ENCODE results near the gene MMP28.

Gene MMP28

DNA sequence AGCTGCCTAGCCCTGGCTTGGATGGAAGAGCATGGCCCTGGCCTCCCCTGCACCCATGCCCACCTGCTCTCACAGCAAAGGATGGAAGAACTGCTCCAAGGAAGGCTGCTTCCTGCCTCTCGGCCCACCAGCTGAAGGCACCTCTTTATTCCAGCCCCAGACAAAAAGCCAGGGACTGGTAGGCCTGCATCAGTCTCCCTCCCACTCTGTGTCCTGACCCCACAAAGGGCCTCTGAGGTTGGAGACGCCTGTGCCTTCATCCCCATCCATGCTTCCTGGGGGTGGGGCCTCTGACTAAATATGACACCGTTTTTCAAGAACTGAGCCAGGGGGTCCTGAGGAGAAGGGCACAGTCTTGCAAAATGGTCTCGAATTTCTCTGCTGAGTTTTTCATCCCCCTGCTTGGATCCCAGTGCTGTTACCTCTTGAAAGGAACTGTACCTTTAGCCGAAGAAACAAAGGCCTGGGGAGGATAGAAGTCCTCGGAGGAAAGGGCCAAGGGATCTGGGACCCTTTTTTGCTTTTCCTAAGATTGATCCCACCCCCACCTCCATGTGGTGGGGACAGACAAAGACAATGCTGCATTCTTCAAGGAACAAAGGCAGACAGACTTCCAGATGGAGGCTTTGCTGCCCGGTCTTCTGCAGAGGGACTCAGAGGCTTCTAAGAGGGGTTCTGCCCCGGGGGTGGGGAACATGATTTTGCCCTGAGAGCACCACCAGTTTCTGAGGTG lies 29.5 kb downstream of the MMP28 start:
- Histone ChIP-seq H3K79me2 (ENCODE audit: insufficient read depth, low read length) (no peaks in the 10 kb centered on the region), H2AFZ (ENCODE audit: low read depth, low read length, severe bottlenecking) (no peak overlapping the region), H3F3A (ENCODE audit: insufficient read depth) (no peaks in the 10 kb centered on the region), H3K36me3 (ENCODE audit: low read length) (no peaks in the 10 kb centered on the region), H4K20me1 (ENCODE audit: low read depth, low read length) (no peaks in the 10 kb centered on the region), H3K9ac (ENCODE audit: low read length) (no peak overlapping the region), H3K4me3 (ENCODE audit: insufficient read depth, low read length, poor library complexity, severe bottlenecking) (no peak overlapping the region), H3K4me2 (ENCODE audit: low read depth, low read length, poor library complexity, severe bottlenecking) (no peak overlapping the region), H3K9me3 (ENCODE audit: insufficient read depth, low read length) (no peaks in the 10 kb centered on the region), H3K9me2 (replicated peaks; ENCODE audit: insufficient read depth, low read length) (no peaks in the 10 kb centered on the region), H3K27ac (ENCODE audit: low read depth, low read length) (no peak overlapping the region), H3K27me3 (ENCODE audit: low read length) (no peaks in the 10 kb centered on the region)
- TF ChIP-seq, protein P1, sequence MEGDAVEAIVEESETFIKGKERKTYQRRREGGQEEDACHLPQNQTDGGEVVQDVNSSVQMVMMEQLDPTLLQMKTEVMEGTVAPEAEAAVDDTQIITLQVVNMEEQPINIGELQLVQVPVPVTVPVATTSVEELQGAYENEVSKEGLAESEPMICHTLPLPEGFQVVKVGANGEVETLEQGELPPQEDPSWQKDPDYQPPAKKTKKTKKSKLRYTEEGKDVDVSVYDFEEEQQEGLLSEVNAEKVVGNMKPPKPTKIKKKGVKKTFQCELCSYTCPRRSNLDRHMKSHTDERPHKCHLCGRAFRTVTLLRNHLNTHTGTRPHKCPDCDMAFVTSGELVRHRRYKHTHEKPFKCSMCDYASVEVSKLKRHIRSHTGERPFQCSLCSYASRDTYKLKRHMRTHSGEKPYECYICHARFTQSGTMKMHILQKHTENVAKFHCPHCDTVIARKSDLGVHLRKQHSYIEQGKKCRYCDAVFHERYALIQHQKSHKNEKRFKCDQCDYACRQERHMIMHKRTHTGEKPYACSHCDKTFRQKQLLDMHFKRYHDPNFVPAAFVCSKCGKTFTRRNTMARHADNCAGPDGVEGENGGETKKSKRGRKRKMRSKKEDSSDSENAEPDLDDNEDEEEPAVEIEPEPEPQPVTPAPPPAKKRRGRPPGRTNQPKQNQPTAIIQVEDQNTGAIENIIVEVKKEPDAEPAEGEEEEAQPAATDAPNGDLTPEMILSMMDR (IDR thresholded peaks at IDR 0.05; ENCODE audit: insufficient read depth, low read length, poor library complexity, severe bottlenecking), result no peak
- no peak for TF ChIP-seq EZH2phosphoT487 (conservative IDR thresholded peaks at IDR 0.05; ENCODE audit: low read length)

DNA sequence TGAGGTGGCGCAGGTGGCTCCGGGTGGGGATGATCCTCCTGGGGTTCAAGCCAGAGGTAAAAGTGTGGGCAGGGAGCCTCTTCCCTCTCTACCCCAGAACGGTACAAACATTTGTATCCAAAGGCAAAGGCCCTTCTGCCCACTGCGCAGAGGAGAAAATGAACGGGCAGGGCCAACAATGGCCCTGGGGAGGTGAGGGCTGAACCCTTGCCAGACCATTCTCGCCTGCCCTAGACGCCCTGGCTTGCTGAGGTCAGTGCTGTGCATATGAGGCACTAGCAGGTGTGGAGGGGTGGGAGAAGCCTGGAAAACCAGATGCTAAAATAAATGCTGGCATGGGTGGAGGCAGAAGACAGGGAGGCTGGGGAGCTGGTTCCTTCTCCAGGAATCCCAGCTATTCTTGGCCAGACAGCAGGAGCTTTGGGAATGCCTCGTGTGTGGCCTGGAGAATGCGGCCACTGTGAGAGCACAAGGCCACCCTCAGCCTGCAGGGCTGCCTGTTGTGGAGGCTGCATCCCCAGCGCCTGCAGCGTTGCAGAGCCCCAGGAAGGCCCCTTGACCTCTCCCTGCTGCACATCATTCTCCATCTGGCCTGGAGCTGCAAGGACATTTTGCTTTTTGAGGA lies 30.2 kb downstream of the MMP28 start:
- no peak overlapping the region for H3K27ac ChIP-seq (ENCODE audit: low read depth, low read length)
- H3K9me2 ChIP-seq (replicated peaks; ENCODE audit: insufficient read depth, low read length), result no peaks in the 10 kb centered on the region
- H3K9ac ChIP-seq (ENCODE audit: low read length), result peak overlapping the region; percentile 64
- no peaks in the 10 kb centered on the region for H3F3A ChIP-seq (ENCODE audit: insufficient read depth)
- TF ChIP-seq, protein P1 (IDR thresholded peaks at IDR 0.05; ENCODE audit: insufficient read depth, low read length, poor library complexity, severe bottlenecking), result no peak
- TF ChIP-seq EZH2phosphoT487 (conservative IDR thresholded peaks at IDR 0.05; ENCODE audit: low read length), result no peak
- H2AFZ ChIP-seq (ENCODE audit: low read depth, low read length, severe bottlenecking), result no peak overlapping the region
- no peaks in the 10 kb centered on the region for H3K79me2 ChIP-seq (ENCODE audit: insufficient read depth, low read length)
- no peaks in the 10 kb centered on the region for H3K9me3 ChIP-seq (ENCODE audit: insufficient read depth, low read length)
- no peaks in the 10 kb centered on the region for H3K27me3 ChIP-seq (ENCODE audit: low read length)
- peak overlapping the region; percentile 62 for H3K4me3 ChIP-seq (ENCODE audit: insufficient read depth, low read length, poor library complexity, severe bottlenecking)
- H4K20me1 ChIP-seq (ENCODE audit: low read depth, low read length), result no peaks in the 10 kb centered on the region
- peak overlapping the region; percentile 51 for H3K4me2 ChIP-seq (ENCODE audit: low read depth, low read length, poor library complexity, severe bottlenecking)
- no peaks in the 10 kb centered on the region for H3K36me3 ChIP-seq (ENCODE audit: low read length)

DNA sequence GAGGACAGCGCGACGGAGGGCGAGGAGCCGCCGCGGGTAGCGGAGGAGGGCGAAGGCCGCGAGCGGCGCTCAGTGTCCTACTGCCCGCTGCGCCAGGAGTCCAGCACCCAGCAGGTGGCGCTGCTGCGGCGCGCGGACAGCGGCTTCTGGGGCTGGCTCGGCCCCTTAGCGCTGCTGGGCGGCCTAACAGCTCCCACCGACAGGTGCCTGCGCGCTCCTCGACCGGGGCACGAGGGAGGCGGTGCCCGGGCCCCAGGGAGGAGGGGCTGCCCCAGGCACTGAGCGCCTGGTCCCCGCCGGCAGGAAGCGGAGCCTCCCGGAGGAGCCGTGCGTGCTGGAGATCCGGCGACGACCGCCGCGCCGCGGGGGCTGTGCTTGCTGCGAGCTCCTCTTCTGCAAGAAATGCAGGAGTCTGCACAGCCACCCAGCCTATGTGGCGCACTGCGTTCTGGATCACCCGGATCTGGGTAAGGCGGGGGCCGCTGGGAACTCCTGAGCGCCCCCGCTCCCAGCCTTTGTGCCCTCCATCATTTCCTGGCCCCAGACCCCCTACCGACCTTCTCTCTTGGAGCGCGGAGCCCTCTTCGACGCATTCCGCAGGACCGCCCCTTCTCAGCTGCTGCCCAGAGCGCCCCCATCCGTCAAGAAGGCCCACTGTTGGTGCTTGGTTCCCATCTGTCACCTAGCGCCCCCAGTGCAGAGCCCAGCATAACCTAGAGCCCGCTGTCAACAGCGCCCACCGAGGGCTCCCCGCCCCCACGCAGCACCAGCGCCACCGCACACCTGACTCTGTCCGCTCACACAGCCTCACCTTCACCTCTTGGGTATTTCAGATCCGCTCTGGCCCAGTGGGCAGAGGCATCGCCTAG lies 31.1 kb downstream of the MMP28 start:
- peak overlapping the region; percentile 51 for H3K4me2 ChIP-seq (ENCODE audit: low read depth, low read length, poor library complexity, severe bottlenecking)
- H3K79me2 ChIP-seq (ENCODE audit: insufficient read depth, low read length), result no peaks in the 10 kb centered on the region
- no peaks in the 10 kb centered on the region for H3K9me2 ChIP-seq (replicated peaks; ENCODE audit: insufficient read depth, low read length)
- H3K27ac ChIP-seq (ENCODE audit: low read depth, low read length), result peak overlapping the region; percentile 65
- peak overlapping the region; percentile 75 for H2AFZ ChIP-seq (ENCODE audit: low read depth, low read length, severe bottlenecking)
- peak overlapping the region; percentile 64 for H3K9ac ChIP-seq (ENCODE audit: low read length)
- H4K20me1 ChIP-seq (ENCODE audit: low read depth, low read length), result no peaks in the 10 kb centered on the region
- H3K4me3 ChIP-seq (ENCODE audit: insufficient read depth, low read length, poor library complexity, severe bottlenecking), result peak overlapping the region; percentile 62
- no peaks in the 10 kb centered on the region for H3K9me3 ChIP-seq (ENCODE audit: insufficient read depth, low read length)
- H3K27me3 ChIP-seq (ENCODE audit: low read length), result no peaks in the 10 kb centered on the region
- H3F3A ChIP-seq (ENCODE audit: insufficient read depth), result no peaks in the 10 kb centered on the region
- no peaks in the 10 kb centered on the region for H3K36me3 ChIP-seq (ENCODE audit: low read length)
- no peak for TF ChIP-seq EZH2phosphoT487 (conservative IDR thresholded peaks at IDR 0.05; ENCODE audit: low read length)
- TF ChIP-seq, protein P1 (IDR thresholded peaks at IDR 0.05; ENCODE audit: insufficient read depth, low read length, poor library complexity, severe bottlenecking), result peak; percentile 88
